K562 (cell line): ENCODE results near the gene SPIB. TPM values are rescaled to one million over a fixed set of nuclear protein-coding genes. Genes with fewer than 3 reads are reported as not detected.
A peak's percentile ranks its signal among the peaks of the same experiment; 100 is the strongest.

Experiments used
- ATAC-seq: fragments of 200-7000 bp; cut with Tn5 transposase; 3 replicates; pipeline ENCODE4 v1.9.1; 2020; ENCODE audit warnings: moderate library complexity
- BruUV-seq: library from RNA; stranded (reverse); fragments of 400-500 nt; replicated peaks from 2 replicates; lab custom pipeline; 2021; lab: Mats Ljungman, UMichigan
- CTCF ChIA-PET: fragments of 300-600 bp; formaldehyde crosslinking; extraction: SDS; loops from one replicate; lab custom pipeline; 2021; ENCODE audit warnings: low intra/inter-chr PET ratio; lab: Yijun Ruan, JAX
- POLR2A ChIA-PET: fragments of 300-600, 350-650 bp; sonication (Branson Sonifier 250); formaldehyde crosslinking; extraction: SDS; loops from one replicate; lab custom pipeline; 2021; ENCODE audit warnings: antibody characterized with exemption, inconsistent platforms; lab: Yijun Ruan, JAX
- DNase-seq, 4 experiments: peaks; one replicate each; pipeline versions ENCODE4 v3.0.0 to v3.0.0-alpha.2; 2011 to 2018; ENCODE audit warnings: low spot score in 3 of 4, mixed read lengths in 3 of 4; ENCODE audit errors: extremely low read depth in 1 of 4
- FAIRE-seq: peaks from 2 replicates; lab custom pipeline; 2011; peaks lifted over from hg19 to GRCh38; lab: Jason Lieb, UNC
- H2AFZ ChIP-seq: 2 replicates; pipeline ENCODE4 v1.6.0; 2011; ENCODE audit warnings: low read depth, low read length, control low read depth, inconsistent platforms
- H3K27ac ChIP-seq: fragments of 200-600 bp; 3 replicates; pipeline ENCODE4 v1.8.0; 2011; ENCODE audit warnings: low read depth, mild to moderate bottlenecking, control low read depth, inconsistent platforms, low read length, moderate library complexity, mixed read lengths; ENCODE audit errors: extremely low read depth
- H3K27me3 ChIP-seq, 2 experiments: fragments of 300-600 bp in 1 of 2; 2 replicates in 1 of 2; 3 replicates in 1 of 2; pipeline versions ENCODE4 v1.6.0 to v1.8.0; 2011; ENCODE audit warnings: inconsistent platforms in 2 of 2, low read length in 2 of 2, mild to moderate bottlenecking in 1 of 2, mixed read lengths in 1 of 2, moderate library complexity in 1 of 2; ENCODE audit not compliant: control insufficient read depth in 2 of 2, insufficient read depth in 2 of 2
- H3K36me3 ChIP-seq: fragments of 300-600 bp; 3 replicates; pipeline ENCODE4 v1.8.0; 2011; ENCODE audit warnings: mild to moderate bottlenecking, low read length, inconsistent platforms; ENCODE audit not compliant: control insufficient read depth, insufficient read depth
- H3K4me1 ChIP-seq, 2 experiments: fragments of 200-600 bp in 1 of 2; replicated peaks in 1 of 2; 2 replicates in 1 of 2; 3 replicates in 1 of 2; pipeline versions ENCODE4 v1.5.1 to v1.8.0; 2011; ENCODE audit warnings: inconsistent platforms in 2 of 2, low read length in 2 of 2, mild to moderate bottlenecking in 1 of 2, mixed read lengths in 1 of 2, moderate library complexity in 1 of 2; ENCODE audit not compliant: control insufficient read depth in 2 of 2, insufficient read depth in 2 of 2
- H3K4me2 ChIP-seq: 2 replicates; pipeline ENCODE4 v1.6.1; 2011; ENCODE audit warnings: low read length, control low read depth, inconsistent platforms, mixed read lengths; ENCODE audit not compliant: insufficient read depth
- H3K4me3 ChIP-seq: fragments of 200-600 bp; sonication (generic), shearing (Covaris generic); 2 replicates; pipeline ENCODE4 v1.5.1; 2016; ENCODE audit warnings: control low read depth, inconsistent platforms
- H3K79me2 ChIP-seq: fragments of 200-600 bp; 3 replicates; pipeline ENCODE4 v1.8.0; 2011; ENCODE audit warnings: low read length, inconsistent platforms; ENCODE audit not compliant: control insufficient read depth, insufficient read depth
- H3K9ac ChIP-seq, 2 experiments: 2 replicates each; pipeline versions ENCODE4 v1.6.0 to v1.6.1; 2011; ENCODE audit warnings: low read depth in 2 of 2, low read length in 2 of 2, control low read depth in 1 of 2, inconsistent platforms in 1 of 2, mild to moderate bottlenecking in 1 of 2, mixed read lengths in 1 of 2; ENCODE audit not compliant: insufficient read depth in 1 of 2
- H3K9me1 ChIP-seq: one replicate; pipeline ENCODE4 v1.6.0; 2011; ENCODE audit warnings: inconsistent platforms, mild to moderate bottlenecking, low read length, moderate library complexity; ENCODE audit not compliant: control insufficient read depth, insufficient read depth
- H3K9me3 ChIP-seq: replicated peaks from 2 replicates; pipeline ENCODE4 v1.5.1; 2011; ENCODE audit warnings: low read depth, low read length, inconsistent platforms; ENCODE audit not compliant: control insufficient read depth, insufficient read depth
- H4K20me1 ChIP-seq: replicated peaks from 2 replicates; pipeline ENCODE4 v1.6.1; 2011; ENCODE audit warnings: low read length, inconsistent platforms, mixed read lengths; ENCODE audit not compliant: control insufficient read depth, insufficient read depth
- BCOR ChIP-seq: fragments of 450-650 bp; IDR thresholded peaks from 2 replicates; pipeline ENCODE4 v1.6.1; 2016
- CGGBP1 ChIP-seq: fragments of 250-450 bp; sonication (Bioruptor Pico); IDR thresholded peaks from 2 replicates; pipeline ENCODE4 v1.9.0; 2021; ENCODE audit warnings: mild to moderate bottlenecking
- CTCF ChIP-seq, 3 experiments: IDR thresholded peaks in 2 of 3; conservative IDR thresholded peaks in 1 of 3; 2 replicates each; pipeline ENCODE4 v1.5.1; 2011 to 2012; ENCODE audit warnings: low read length in 3 of 3, mild to moderate bottlenecking in 3 of 3, control low read depth in 2 of 3, improper control_type of control experiment in 1 of 3, inconsistent platforms in 1 of 3, low read depth in 1 of 3, mixed read lengths in 1 of 3, moderate library complexity in 1 of 3; ENCODE audit not compliant: insufficient read depth in 2 of 3
- ETS1 ChIP-seq: conservative IDR thresholded peaks from 2 replicates; pipeline ENCODE4 v1.6.1; 2011; ENCODE audit warnings: low read depth, mild to moderate bottlenecking, low read length; ENCODE audit not compliant: control insufficient read depth
- EZH2 ChIP-seq: IDR thresholded peaks from 2 replicates; pipeline ENCODE4 v1.6.1; 2012; ENCODE audit warnings: low read depth, mild to moderate bottlenecking, inconsistent platforms, low read length, borderline replicate concordance
- MAFK ChIP-seq: IDR thresholded peaks from 2 replicates; pipeline ENCODE4 v1.6.1; 2011; ENCODE audit warnings: low read length, improper control_type of control experiment
- RBM17 ChIP-seq: fragments of 200-400 bp; formaldehyde crosslinking; IDR thresholded peaks from 2 replicates; pipeline ENCODE4 v1.6.1; 2017; ENCODE audit warnings: low read depth, mild to moderate bottlenecking, low read length, borderline replicate concordance
- WGBS: fragments of 100-300 bp; shearing (Covaris generic); methylation state at CpG from one replicate; pipeline ENCODE4 v1.1.6; 2016; ENCODE audit warnings: low coverage, mixed read lengths; ENCODE audit not compliant: insufficient coverage; ENCODE audit errors: missing lambda C conversion rate; 5-methylcytosine and 5-hydroxymethylcytosine counted together
- in situ Hi-C: fragments of 300-500 bp; cut with MboI; formaldehyde crosslinking; loops from 4 replicates; pipeline ENCODE4 v1.15.0; 2018; ENCODE audit warnings: inconsistent platforms, mixed read lengths
- intact Hi-C: fragments of 100-400 bp; cut with micrococcal nuclease; formaldehyde crosslinking; loops from 2 replicates; pipeline ENCODE4 v1.14.2; 2022
- polyA plus RNA-seq, 8 experiments: library from polyadenylated mRNA; depleted of rRNA in 4 of 8; stranded (reverse) in 5 of 8; unstranded in 3 of 8; fragments of >200 nt; fragmentation: Nextera tagmentation in 2 of 8; fragmentation: Illumina TruSeq in 1 of 8; extraction: Ambion mirVana in 2 of 8; extraction: Trizol in 1 of 8; gene quantifications; 2 replicates each; pipeline versions ENCODE4 v1.2.1 to v1.2.3, GENCODE V29; 2011 to 2014; ENCODE audit warnings: inconsistent platforms in 1 of 8, missing spikeins in 1 of 8
- total RNA-seq, 7 experiments: library from RNA; depleted of rRNA in 6 of 7; stranded (reverse); fragments of >200 nt in 6 of 7; fragmentation: Illumina TruSeq in 2 of 7; extraction: Trizol in 2 of 7; gene quantifications; 2 replicates each; pipeline versions ENCODE4 v1.2.1 to v1.2.3, GENCODE V29; 2011 to 2021; ENCODE audit warnings: low replicate concordance in 1 of 7

Gene SPIB
- total and polyA plus RNA-seq, 9 of the 15 experiments (the other 6 are each of a cell fraction or from before 2014, with no cell fraction given), result 0.06 to 1.0 (median 0.43) TPM; not detected in 1

GRCh38 chr19:50410109-50410508 lies 8.6 kb upstream of the SPIB start:
- no peak for TF ChIP-seq MAFK
- no peak for TF ChIP-seq ETS1
- TF ChIP-seq CGGBP1 (CRISPR knock-in tag), result no peak
- 0 out of 2 replicates have a peak, but pooled peaks have one; percentile 14 for TF ChIP-seq BCOR
- no peak for TF ChIP-seq EZH2
- no peak for TF ChIP-seq RBM17
- no peak for TF ChIP-seq CTCF (IDR thresholded peaks at IDR 0.05 in 2 of 3, conservative IDR thresholded peaks at IDR 0.05 in 1 of 3; ENCODE audit: insufficient read depth in 2 of 3, low read depth in 1 of 3, low read length in 3 of 3)
- intact Hi-C loops (no loop called here), in situ Hi-C loops (no loop called here)
- 95% methylated on average over 10 of the region's 10 CpGs for WGBS
- Histone ChIP-seq H3K4me1 (peaks cover 7 to 32% of the 10 kb centered on the region in 2 experiments), H4K20me1 (no peaks in the 10 kb centered on the region), H3K27ac (no peak overlapping the region), H3K4me2 (no peak overlapping the region), H3K9me1 (no peaks in the 10 kb centered on the region), H3K9me3 (no peaks in the 10 kb centered on the region), H2AFZ (no peak overlapping the region), H3K4me3 (no peak overlapping the region), H3K36me3 (peaks cover 83% of the 10 kb centered on the region; the same call in 2 of the 3 replicates), H3K27me3 (no peaks in the 10 kb centered on the region), H3K9ac (no peak overlapping the region), H3K79me2 (no peaks in the 10 kb centered on the region)
- no TSS peak for BruUV-seq
- POLR2A ChIA-PET, result interaction anchor here (0.6 to 1.1 kb wide), 3 partner anchors 36 to 1296 kb away, joined by 4 read pairs; partner anchors contain the start of gene LIN7B
- CTCF ChIA-PET, result no interaction called here
- no peak for FAIRE-seq
- DNase-seq, result no peak
- no peak for ATAC-seq
